Measurements from ENCODE around the gene CXCL9.
"Not testable (repeated sequence)": the region's sequence is repeated elsewhere in the genome, so short reads cannot be mapped to it uniquely, and the experiment has no call there.

The CXCL9 gene
- total RNA-seq = 0 to 0.12 (median 0) reads per million in 4 donors

DNA sequence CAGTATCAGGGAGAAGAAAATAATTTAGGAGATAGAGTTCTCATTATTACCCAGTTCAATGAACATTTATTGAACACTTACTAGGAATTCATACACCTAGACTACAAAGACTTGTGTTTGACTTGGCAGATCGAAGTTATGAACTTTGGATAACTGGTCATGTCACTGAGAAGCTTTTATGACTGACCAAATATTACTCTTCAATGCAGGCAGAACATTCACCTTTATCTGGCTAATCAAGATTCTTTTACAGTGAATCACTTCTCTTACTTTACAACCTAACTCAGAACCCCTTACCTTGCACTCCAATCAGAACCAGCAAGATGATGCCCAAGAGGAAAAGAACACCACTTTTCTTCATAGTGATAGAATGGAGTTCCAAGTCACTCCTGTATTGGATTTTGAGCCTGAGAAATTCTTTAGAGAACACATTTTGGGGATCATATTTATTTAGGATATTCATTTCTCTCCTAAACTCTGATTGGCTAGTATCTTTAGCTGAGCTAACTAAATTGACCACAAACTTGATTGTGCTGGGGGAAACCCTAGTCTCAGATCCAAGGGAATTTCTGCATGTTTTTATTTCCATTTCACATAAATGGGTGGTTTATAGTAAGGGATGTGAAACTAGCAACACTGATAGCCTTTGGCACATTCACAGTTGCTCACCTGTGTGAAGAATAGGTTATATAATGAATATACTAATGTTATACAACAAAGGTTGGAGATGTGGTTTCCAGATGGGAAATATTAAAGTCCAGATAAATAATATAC is at the start of gene CXCL9:
TSS of gene CXCL9 (minus strand) at position 421 of the 774 bp plus-strand sequence. CDS start at position 361, 60 bp downstream.
- DNase-seq = no peak

DNA sequence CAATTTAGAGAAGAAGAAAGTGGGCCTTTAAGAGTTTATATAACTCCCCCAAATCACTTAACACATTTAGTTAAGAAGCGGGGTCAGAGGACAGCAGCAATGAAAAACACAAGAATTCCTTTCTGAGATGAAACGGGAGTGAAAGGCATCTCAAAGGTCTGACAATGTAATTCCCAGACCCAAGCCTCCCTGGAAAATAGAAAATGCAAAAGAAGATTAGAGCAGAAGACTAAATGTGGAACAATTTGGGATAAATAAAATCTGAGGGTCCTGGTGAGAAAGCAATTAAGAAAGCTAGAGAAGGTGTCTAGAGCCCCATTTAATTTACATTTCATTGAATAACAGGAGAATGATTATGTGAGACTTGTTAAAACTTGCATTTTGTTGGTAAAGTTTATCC is 48.1 kb upstream of the CXCL9 start:
- DNase-seq = no peak

- peak in 1 of 5 donors; percentile 68 for DNase-seq
These were observed 47.7 kb upstream of the CXCL9 start for GRCh38 chr4:76055016-76055415.

DNA sequence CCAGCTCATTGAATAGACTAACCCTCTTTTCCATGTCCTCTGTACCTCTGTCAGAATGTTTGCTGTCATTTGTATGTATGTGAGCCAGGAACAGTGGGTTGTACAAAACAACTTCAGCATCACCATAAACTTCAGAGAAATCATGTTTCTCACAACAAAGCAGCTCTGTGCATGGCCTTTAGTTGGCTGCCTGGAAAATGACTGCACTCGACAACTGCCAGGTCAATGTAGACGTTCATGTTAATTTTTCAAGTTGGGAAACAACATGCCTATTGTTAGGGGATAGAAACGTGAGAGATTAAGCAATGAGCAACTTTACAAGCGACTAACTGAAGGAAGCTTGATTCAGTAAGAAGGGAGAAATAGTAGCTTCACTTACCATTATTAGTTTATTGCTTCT is 46.4 kb upstream of the CXCL9 start:
- no peak for DNase-seq

- DNase-seq = not testable (repeated sequence)
These were observed 43.3 kb upstream of the CXCL9 start for GRCh38 chr4:76050560-76051050.

- not testable (repeated sequence) for DNase-seq
These were observed 42.6 kb upstream of the CXCL9 start for GRCh38 chr4:76049860-76050416.

GRCh38 chr4:76044686-76045085 is 37.4 kb upstream of the CXCL9 start:
- DNase-seq = not testable (repeated sequence)

GRCh38 chr4:76043306-76043705 is 36.0 kb upstream of the CXCL9 start:
- DNase-seq = not testable (repeated sequence)

- peak in 1 of 5 donors; percentile 45 for DNase-seq
These were observed 35.1 kb upstream of the CXCL9 start for GRCh38 chr4:76042241-76042998.

DNA sequence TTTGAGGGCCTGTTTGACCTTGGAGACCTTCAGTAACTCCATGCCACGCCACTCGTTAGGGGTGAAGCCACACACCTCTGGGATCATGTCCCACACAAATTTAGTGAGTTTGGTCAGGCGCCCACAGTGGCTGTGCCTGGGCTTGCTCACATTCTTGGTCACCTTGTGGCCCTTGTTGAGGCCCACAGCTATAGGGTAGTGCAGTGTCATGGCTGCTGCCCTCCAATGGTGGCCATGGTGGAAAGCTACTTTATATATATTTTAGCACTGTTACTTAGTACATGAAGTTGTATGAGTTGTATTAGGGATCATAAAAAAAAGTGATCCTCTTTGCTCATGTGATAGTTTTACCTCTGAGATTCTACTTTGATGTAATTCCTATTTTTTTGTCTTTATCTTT is 29.5 kb upstream of the CXCL9 start:
- DNase-seq = no peak

GRCh38 chr4:76035799-76036380 is 28.6 kb upstream of the CXCL9 start, which contains the start of gene CXCL11:
TSS of gene CXCL11 (minus strand) at chr4:76036070. CDS start at chr4:76035987, 83 bp downstream.
- DNase-seq = no peak

- DNase-seq = no peak
These were observed 27.8 kb upstream of the CXCL9 start for GRCh38 chr4:76035141-76035540.

- DNase-seq = no peak
These were observed 22.0 kb upstream of the CXCL9 start for GRCh38 chr4:76029300-76029699.

DNA sequence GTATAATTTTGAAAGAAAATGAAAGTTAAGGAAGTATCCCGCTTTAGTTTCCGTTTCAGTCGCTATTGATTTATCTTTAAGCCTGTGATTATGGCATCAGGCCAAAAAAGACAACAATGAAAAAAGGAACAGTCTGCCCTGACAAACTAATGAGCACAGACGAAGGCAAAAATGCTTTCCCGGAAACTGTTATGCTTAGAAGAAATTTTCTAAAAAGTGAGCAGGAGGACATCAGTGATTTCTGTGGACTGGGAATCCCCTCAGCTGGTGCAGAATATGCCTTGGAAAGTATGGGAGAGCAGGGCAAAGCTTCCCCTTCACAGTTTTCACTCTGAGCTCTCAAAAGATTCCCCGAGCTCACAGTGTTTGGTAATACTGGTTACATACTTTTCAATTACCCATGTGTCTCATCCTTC is 21.0 kb upstream of the CXCL9 start:
- peak in 1 of 5 donors; percentile 31 for DNase-seq

DNA sequence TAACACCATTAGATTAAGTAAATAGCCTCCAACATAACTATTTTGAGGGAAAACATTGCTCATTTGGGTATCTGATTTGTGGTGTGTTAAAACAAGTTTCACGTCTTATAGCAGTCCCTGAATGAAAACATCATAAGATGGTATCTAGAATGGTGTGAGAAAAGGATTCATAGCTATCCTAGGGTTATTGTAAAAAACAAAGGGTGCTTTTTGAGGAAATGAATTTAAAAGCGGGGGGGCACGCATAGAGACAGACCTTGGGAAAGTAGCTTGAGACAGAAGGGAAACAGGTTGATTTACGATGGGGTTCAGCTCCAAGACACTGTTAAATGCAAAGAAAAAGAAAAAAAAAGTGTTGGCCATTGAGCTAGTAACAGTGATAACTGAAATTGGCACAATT is 16.8 kb upstream of the CXCL9 start:
- DNase-seq = peak in 1 of 5 donors; percentile 35

- DNase-seq = no peak
These were observed 16.1 kb upstream of the CXCL9 start, which contains the start of gene CXCL10 for GRCh38 chr4:76023389-76023788. TSS of gene CXCL10 (minus strand) at chr4:76023497. CDS start at chr4:76023431, 66 bp downstream.

DNA sequence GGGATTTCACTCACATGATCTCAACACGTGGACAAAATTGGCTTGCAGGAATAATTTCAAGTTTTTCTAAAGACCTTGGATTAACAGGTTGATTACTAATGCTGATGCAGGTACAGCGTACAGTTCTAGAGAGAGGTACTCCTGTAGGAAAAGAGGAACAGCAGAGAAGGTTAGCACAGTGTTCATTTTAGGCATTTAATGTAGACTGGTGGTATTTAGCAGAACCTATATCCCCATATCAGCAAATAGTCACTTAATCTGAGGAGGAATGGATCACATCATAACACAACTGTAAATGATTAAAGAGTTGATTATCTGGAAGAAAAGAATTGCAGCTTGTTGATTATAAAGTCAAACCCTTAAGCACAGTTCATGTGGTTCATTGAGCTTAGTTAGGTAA is 15.4 kb upstream of the CXCL9 start:
- no peak for DNase-seq

DNA sequence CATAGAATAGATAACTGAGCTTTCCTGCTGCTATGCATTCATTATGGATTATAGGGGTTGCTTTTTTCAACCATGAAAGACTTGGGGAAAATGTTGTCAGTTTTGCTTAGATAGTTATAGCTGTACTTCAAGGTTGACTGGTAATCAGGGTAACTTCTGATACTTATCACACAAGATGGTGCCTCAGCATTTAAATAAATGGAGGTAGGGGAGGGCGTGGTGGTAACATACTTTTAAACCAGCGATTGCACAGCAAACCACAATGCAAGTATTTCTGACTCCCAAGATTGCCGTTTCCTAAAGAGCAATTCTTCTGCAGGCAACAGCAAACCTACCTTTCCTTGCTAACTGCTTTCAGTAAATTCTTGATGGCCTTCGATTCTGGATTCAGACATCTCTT is 14.7 kb upstream of the CXCL9 start:
- DNase-seq = no peak

DNA sequence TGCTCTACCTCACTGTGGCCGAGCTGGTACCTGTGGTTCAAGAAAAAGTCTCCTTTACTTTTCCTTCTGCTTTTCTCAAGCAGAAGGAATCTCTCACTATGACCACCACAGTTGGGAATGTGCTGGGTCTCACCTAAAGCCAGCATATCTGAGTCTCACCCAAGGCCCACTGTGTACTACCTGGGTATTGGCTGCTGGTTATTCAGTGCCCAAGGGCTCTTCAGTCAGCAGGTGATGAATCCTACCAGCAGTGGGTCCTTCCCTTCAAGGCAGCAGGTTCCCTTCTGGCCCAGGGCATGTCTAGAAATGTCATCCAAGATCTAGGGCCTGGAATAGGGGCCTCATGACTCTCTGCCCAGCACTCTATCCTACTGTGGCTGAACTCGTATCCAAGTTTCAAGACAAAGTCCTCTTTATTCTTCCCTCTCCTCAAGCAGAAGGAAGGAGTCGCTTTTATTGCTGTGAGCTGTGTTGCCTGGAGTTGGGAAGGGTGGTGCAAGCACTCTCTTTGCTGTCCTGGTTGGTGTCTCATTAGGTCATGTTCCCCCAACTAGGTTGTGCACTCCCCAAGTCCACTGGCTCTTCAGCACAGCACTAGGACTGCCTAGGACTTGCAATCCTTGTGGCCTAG is 9.9 kb upstream of the CXCL9 start:
- no peak for DNase-seq

- peak in 1 of 5 donors; percentile 65 for DNase-seq
These were observed 9.1 kb upstream of the CXCL9 start for GRCh38 chr4:76016393-76016792.

DNA sequence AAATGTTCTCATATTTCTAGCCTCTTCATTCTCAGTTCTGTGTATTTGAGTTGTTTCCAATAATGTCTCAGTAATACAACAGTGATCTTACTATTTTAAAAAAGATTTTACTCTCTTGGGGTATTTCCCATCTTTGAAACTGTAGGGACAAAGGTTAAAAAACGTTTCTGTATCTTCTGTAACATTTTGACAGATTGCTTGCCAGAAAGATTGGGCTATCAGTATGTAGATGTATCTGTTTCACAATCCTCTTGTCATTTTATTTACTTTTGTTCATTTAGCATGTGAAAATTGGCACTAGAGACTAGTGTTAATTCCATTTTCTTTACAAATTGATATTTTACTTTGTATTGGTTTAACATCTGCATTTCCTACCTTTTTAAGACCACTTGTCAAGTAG is 6.2 kb upstream of the CXCL9 start:
- no peak for DNase-seq

DNA sequence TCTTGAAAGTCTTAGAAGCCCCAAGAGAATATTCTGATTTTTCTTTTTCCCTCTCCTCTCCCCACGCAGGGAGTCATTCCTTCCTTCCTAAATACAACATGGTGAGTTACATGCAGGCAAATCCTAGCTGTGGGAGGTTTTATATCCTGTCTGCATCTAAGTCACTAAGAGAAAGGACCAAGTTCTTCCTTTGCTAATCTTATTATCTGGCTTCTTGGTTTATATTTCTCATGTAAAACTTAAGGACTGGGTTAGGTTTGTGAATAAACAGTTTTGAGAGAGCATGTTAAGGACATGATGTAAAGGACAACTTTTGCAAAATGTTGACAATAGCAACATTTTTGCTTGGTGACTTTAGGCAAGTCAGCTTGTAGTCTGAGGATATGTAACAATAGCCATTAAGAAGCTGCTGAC is 5.1 kb upstream of the CXCL9 start:
- DNase-seq = no peak

Data from T-helper 1 cell (primary cell).